HG02852 (cell line): ENCODE measurements around the gene TMEM81.
A peak's percentile ranks its signal among the peaks of the same experiment; 100 is the strongest.

Experiments
- ATAC-seq: cut with Tn5 transposase; IDR thresholded peaks from one replicate; pipeline ENCODE4 v1.9.1; 2021; ENCODE audit warnings: mild to moderate bottlenecking, moderate library complexity; ENCODE audit not compliant: unreplicated experiment

The TMEM81 gene, protein sequence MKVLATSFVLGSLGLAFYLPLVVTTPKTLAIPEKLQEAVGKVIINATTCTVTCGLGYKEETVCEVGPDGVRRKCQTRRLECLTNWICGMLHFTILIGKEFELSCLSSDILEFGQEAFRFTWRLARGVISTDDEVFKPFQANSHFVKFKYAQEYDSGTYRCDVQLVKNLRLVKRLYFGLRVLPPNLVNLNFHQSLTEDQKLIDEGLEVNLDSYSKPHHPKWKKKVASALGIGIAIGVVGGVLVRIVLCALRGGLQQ

DNA sequence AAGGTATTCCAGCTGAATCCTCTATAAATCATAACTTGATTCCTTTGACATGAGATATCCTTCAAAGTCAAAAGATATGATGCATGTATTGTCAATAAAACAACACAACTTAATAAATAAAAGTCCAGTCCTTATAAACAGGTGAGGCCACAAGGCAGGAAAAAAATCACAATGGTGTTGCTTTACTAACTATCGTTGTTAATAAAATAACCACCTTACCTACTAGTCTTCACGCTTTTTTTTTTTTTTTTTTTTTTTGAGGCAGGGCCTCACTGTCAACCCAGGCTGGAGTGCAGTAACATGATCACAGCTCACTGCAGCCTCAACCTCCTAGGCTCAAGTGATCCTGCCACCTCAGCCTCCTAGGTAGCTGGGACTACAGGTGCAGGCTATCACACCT, at the start of gene TMEM81:
TMEM81 (minus strand) TSS at position 101 of the 400 bp plus-strand sequence. CDS start 140 bp downstream, outside the sequence.
- ATAC-seq: no peak

- no peak for ATAC-seq
Measured at GRCh38 chr1:205133287-205133686, 49.0 kb upstream of the TMEM81 start.

- no peak for ATAC-seq
Measured at GRCh38 chr1:205129447-205130029, 45.3 kb upstream of the TMEM81 start.

GRCh38 chr1:205128050-205128449, 43.8 kb upstream of the TMEM81 start:
- ATAC-seq: no peak

DNA sequence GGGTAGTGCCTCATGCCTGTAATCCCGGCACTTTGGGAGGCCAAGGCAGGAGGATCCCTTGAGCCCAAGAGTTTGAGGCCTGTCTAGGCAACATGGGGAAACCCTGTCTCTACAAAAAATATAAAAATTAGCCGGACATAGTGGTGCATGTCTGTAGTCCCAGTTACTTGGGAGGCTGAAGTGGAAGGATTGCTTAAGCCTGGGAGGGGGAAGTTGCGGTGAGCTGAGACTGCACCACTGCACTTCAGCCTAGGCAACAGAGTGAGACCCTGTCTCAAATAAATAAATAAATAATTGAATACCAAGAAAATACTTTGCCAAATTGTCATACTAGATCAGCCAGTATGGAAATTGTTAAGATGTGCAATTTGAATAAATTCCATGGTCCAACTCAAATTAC, 43.4 kb upstream of the TMEM81 start:
- no peak for ATAC-seq

DNA sequence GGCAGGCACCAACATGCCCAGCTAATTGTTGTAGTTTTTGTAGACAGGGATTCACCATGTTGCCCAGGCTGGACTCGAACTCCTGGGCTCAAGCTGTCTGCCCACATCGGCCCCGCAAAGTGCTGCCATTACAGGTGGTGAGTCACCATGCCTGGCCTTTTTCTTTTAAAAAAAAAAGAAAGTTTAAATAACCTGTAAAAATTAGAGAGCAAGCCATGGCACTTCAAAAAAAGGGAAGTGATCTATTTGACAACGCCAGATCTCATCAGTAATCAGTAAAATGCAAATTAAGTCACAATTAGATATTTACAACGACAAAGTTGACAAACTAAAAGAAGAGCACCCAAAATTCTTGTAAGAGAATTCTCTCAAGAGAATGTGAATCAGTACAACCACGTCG, 40.5 kb upstream of the TMEM81 start:
- no peak for ATAC-seq

DNA sequence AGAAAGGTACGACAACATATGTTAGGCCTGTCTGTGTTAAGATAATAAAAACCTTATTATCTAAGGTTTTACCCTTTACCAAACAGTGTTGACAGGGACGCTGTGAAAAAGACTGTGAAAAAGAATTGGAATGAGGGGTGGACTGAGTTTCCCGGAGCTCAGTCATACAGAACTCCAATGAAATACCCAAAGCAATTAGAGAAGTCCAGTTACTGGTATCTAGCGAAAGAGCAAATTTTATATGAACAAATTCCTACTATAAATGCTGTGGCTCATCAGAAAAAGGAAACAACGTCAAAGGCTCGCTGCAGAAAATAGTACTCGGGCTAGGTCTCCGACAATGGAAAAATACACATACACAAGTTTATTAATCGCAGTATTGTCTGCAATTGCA, 38.2 kb upstream of the TMEM81 start:
- ATAC-seq: peak; percentile 11

DNA sequence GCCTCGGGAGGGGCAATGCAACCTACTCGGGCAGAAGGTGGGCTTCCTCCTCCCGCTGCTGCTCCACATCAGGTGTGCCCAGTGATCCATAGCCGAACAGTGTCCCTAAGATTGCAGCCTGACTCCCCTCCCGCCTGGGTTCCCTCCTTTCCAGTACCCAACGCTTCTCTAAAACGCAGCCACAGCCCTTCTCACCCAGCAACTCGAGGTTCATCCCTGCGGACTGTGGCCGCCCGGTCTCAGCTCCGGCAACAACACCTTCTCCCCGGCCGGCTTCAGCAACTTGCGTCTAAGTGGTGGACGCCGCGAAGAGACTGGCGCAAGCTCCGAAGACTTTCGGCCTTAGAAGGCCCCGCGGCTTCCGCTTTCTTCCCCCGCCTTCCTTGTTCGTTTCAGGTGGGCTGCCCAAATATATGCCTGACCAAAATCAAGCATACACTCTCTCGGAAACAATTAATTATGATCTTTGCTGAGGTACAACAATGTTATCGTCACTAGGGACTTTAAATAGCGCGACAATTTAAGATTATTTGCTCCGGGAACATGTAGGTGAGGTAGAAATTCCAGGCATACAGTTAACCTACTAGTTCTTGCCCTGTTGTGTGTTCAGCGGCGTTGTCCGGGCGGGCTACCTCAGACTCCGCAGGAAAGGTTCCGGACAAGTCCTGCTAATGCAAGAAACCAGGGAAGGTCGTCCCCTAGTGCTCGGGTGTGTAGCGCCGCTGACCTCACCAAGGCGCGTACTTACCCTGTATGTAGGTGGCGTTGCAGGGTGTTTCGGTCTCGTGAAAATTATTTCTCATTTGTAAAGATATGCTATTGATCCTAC, 37.6 kb upstream of the TMEM81 start, which contains the start of gene RBBP5:
RBBP5 (minus strand) TSS at position 319 of the 829 bp plus-strand sequence; CDS start at position 214, 105 bp downstream.
- ATAC-seq: peak; percentile 90

- ATAC-seq: no peak
Measured at GRCh38 chr1:205118752-205119151, 34.5 kb upstream of the TMEM81 start.

- ATAC-seq: no peak
Measured at GRCh38 chr1:205111354-205111753, 27.1 kb upstream of the TMEM81 start.

DNA sequence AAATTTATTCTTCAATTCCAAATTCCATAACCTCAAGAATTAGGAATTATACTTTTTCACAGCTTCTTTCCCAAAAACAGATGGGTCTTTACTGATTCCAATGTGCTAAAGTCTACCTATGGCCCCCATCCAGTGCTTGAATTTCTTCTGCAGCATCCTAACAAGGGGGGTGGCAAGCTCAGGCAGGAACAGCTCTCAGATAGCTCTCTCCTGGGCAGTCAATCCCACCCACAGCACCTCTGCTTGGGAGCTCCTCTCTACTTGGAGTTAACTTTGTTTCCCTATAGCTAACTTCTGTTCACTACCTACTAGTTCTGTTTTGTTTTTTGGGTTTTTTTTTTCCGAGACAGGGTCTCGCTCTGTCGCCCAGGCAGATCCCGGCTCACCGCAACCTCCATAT, 25.5 kb upstream of the TMEM81 start:
- ATAC-seq: no peak

DNA sequence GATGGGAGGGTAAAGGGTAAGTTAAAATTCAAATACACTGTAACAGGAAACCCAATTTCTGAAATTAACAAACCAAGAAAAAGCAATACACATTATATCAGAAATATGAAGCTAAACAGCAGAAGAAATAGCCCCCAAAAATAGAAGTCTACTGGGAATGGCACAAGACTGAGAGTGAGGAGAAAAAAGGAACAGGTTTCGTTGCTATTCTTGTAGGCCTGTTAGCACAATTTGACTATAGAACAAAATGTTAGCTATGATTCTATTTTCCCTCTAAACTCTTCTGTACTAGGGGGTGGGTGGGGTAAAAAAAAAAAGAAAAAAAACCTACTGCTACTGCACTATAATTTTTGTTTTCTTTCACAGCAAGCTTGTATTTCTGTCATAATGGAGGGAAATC, 25.0 kb upstream of the TMEM81 start:
- ATAC-seq: no peak

DNA sequence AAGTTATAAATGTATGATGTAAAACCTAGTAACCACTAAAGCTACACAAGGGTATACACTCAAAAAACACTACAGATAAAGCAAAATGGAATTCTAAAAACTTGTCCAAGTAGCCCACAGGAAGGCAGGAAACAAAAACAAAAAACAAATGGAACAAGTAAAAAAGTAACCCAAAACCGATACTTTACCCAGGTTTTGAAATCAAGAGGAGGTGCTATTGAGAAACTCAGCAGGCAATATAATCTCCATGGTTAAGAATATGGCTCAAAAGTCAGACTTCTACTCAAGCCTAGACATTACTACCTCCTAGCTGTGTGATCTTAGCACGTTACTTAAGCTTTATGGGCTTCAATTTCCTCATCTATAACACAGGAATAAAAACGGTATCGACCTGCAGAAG, 24.2 kb upstream of the TMEM81 start:
- no peak for ATAC-seq

- no peak for ATAC-seq
Measured at GRCh38 chr1:205107327-205107726, 23.1 kb upstream of the TMEM81 start.

- ATAC-seq: no peak
Measured at GRCh38 chr1:205102404-205102803, 18.1 kb upstream of the TMEM81 start.

DNA sequence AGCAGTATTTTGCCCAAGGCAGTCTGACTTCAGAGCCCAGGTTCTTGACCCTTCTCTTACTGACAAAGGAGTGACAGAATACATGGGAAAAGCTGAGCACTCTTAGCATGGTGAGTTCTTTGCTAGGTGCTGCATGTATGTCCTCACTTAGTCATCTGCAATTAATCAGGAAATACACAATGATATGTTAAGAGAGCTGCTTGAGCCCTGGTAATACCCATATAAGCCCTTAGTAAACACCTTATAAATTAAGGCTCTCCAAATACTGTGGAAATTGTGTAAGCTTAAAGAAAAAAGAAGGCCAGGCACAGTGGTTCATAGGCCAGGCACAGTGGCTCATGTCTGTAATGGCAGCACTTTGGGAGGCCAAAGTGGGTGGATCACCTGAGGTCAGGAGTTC, 14.0 kb upstream of the TMEM81 start:
- ATAC-seq: no peak

DNA sequence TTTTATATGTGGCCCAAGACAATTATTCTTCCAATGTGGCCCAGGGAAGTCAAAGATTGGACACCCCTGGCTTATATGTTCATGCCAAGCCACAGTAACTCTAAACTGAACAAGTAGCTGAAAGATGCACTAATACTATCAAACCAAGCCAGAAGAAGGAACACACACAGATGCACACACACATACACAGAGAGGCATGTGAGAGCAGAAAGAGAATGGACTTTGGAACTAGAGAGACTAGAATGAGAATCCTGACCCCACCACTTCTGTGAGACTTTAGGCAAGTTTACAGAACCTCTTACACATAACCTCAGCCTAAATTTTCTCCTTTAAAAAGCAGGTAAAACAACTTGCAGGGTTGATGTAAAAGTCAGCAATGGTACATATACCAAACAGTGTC, 11.2 kb upstream of the TMEM81 start:
- no peak for ATAC-seq

GRCh38 chr1:205091043-205091740, 6.9 kb upstream of the TMEM81 start:
- ATAC-seq: no peak

DNA sequence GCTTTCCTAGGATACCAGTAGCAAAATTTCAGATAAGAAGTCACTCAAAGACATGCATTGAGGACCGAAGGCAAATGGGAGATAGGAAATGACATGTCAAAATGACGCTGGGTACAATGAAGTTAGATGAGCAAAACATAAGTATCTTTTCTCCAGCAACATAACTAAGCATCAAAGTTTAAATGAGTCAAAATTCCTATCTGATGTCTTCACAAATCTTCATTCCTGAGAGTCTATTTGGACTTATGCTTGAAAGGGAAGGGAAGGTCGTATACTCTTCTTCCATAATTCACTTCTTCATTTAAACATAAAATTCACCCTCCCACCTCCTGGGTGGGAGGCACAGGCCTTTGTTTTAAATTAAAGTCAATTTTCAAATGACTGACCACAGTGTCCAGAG, 4.1 kb upstream of the TMEM81 start:
- no peak for ATAC-seq

GRCh38 chr1:205082431-205082830, 1.8 kb downstream of the TMEM81 start:
- ATAC-seq: no peak

GRCh38 chr1:205077934-205078311, 6.3 kb downstream of the TMEM81 start:
- ATAC-seq: no peak
